HG02678 (cell line): ENCODE results near the gene GNG4.
"Not testable (repeated sequence)": the region's sequence is repeated elsewhere in the genome, so short reads cannot be mapped to it uniquely, and the experiment has no call there.

Source experiments
- ATAC-seq: cut with Tn5 transposase; IDR thresholded peaks from one replicate; pipeline ENCODE4 v1.9.1; 2021; ENCODE audit warnings: mild to moderate bottlenecking, moderate library complexity; ENCODE audit not compliant: unreplicated experiment

GNG4 gene

DNA sequence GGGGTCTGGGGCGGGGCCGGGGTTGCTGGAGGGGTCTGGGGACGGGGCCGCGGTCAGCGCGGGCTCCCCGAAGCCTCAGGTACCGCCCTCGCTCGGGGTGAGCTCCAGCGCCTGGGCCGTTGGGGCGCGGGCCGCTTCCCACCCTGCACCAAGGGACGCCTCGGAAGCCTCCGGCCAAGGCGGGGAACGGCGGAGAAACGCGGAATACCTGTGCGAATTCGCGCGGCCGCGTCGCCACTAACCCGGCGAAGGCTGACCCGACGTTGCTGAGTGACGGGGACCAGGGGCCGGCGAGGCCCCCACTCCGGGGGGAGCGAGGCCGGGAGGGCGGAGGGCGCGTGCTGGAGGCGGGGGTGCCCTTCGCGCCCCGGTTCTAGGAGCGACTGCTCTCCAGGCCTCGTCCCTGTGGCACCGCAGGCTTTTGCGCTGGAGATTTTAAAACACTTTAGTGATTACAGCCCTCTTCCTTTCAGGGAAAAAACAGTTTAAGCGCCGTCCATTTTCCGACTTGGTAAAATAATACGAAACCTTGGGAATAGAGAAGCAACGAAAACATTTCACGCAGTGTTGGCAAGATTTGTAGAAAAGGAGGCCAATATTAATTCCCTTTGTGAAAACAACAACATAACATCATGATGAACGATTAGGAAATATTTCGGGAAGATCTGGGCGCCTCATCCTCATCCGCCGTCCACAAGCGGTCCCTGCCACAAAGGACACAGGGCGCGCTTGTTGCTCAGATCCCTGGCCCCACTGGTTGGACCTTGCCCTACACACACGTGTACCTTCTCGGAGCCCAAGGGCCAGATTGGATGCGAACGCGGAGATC lies 971 bp upstream of the GNG4 start:
- ATAC-seq, result no peak

DNA sequence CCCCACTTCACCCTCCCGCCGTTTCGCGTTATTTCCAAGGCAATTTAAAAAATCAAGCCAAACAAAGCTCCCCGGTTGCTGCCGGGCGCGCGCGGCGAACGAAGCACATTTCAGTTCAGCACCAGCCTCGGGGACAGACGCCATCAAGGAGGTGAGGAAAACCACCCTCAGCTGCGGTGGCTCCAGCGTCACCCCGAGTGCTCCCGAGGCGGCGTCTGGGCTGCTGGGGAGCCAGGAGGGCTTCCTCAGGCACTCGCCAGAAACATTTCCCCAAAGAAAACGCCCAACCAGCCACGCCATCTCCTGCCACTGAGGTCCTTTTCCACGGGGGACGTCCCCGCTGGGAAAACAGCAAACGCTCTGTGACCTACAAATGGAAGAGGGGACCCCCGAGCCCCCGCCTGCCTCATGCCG lies 623 bp downstream of the GNG4 start:
- ATAC-seq, result peak; percentile 57

DNA sequence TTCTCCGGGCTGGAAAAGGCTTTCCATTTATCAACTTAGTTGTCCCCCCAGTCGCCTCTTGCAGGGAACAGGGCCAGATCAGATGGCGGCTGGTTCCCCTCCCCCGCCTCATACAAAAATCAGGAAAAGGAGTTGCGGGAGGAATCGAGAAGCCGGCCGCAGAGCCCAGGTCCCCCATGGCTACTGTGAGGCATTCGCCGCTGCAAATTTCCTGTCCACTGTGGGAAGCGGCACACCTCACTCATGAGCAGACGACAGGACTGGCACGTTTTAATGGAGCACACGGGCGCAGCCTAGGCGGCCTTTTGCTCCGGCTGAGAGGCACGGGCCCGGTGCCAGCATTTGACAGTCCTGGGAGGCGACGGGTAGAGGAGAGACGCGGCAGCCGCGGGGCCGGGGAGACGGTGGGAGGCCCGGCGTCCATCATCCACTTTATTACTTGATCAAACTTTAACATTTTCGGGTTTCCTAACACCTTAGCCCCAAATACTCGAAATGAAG lies 1.1 kb downstream of the GNG4 start:
- no peak for ATAC-seq

DNA sequence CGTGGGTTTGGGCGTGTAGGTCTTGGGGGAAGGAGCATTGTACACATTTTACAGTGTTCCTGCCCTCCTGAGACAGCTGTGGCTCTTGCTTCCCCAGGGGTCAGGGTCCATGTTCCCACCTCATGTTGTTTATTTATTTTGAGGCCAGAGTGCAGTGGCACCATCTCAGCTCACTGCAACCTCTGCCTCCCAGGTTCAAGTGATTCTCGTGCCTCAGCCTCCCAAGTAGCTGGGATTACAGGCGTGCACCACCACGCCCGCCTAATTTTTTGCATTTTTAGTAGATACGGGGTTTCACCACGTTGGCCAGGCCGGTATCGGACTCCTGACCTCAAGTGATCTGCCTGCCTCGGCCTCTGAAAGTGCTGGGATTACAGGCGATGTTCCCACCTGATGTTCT lies 2.0 kb downstream of the GNG4 start:
- ATAC-seq, result not testable (repeated sequence)

DNA sequence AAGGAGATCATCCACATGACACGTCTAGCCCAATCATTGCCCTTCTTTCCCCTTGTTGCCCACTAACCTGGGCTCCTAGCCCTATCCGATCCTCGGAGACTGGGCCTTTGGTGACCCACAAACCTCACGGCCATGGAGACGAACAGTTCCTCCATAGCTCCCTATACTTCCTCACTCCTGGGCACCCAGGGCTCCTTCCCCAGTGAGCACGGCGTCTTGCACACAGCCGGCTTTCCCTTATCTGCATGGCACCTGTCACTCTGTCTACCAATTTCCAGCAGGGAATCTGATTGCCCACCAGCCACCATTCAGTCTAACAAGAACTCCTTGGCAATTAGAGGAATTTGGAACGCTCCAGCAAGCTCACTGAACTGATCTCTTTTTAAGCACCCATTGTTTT lies 3.1 kb downstream of the GNG4 start:
- ATAC-seq, result no peak

DNA sequence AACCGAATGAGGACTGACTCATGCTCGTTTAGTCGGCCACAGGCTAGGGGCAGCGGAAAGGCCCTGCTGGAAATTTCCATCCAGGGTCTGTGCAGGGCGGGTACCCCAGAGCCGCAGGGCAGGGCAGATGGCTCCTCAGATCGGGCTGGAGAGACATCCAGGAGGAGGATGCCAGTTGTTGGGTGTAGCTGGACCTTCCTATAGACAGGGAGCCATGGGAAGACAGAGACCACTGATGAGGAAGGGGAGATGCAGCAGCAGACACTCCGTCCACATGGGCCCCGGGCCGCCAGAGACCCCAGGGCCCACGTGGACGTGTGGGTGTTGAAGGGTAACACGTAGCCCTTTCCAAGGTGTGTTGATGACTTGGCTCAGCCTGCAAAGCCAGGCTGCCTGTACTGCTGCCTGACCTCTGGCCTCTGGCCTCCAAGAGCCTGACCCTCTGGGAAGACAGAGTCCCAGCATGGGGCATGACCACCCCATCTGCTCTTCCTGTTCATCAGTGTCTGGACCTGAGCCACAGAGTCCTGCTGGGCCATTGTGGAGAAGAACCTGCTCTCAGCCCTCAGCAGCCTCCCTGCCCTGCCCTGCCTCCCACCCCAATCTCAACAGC lies 4.8 kb downstream of the GNG4 start:
- no peak for ATAC-seq

DNA sequence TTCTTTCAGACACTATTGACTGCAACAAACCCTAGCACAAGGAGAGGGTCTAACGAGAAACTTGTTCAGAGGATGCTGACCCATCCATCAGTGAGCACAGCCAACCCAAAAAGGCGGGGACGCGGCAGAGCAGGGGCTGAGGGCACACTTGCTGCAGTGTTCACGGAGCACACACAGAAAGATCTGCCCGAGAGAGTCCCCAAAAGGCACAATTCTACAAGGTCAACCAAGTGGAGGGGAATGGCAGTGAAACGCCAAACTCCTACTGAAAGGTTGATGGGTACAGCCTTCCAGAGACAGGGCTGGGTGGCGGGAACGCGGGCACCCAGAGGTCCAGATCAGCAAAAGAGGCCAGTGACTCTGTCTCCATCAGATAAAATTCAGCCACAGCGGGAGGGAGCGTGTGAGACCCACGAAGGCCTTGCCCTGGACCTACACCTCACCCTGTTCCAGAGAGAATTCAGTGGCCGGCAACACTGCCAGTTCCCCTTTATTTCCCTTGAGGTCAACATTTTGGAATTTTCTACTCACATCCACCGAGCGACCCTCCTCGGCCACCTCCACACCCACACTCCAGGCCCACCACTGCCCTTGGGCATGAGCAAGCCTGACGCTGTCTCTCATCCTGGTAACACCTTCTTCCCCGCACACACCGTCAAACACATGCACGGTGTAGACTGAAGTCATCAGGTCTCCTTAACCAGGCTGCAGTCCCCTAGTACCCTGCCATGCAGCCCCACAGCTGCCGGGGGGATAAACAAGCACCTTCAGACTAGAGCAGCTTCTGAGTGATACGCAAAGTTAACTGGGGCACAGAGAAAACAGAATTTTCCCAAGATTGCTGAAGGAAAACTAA lies 5.5 kb downstream of the GNG4 start:
- ATAC-seq, result no peak

DNA sequence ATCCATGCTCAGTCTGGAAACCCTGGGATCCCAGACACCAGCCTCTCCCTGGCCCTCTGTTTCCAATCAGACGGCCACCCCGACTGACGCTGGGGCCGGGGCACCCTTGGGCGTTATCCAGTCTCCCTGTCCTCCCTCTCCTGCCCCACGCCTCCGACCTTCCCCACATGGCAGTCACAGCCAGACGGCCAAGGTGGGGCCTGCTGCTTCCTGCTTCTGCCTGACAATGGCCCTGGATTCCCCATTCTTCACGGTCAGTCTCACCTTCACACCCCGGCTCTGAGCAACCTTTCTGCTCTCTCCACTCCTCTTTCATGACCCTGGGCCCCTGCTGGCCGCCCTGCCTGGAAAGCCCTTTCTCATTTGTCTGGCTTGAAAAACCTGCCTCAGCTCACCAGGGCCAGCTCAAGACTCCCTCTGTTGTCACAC lies 6.6 kb downstream of the GNG4 start:
- ATAC-seq, result no peak

DNA sequence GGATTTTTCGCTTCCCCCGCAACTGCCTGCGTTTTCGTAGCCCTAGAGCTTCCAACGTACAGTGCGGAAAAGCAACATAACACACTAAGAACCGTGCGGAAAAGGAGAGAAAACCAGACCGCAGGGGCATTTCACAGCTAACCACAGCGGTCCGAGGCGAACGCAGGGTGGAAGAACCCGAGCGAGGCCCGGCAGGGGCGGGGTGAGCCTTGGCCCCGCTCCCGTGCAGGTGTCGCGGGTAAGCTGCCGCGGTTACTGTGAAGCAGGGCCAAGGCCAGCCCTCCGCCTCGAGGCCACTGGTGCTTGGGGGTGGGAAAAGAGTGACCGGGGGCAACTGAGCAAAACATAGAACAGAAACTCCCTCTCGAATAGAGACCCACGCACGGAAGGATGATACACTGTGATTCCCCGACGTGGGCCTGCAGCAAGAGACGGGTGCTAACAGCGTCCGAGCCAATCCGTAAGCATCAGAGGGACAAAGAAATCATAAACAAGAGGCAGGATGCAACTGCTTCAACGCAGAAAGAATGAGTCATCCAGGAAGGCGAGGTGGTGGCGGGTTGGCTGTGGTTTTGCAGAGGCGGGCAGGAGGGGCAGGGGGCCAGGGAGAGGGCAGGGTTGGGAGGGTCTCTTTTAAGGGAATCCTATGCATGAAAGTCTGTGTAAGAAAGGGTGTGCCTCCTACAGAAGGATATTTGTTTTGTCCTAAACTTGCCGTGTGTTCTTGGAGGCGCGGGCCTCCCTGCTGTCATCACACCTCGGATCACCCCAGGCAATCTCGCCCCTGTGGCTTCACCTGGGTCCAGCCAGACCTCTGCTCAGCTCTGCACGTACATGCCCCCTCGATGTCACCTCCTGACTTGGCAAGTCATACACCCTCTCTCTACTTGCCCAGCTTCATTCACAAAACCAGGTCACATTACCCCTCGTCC lies 7.3 kb downstream of the GNG4 start:
- ATAC-seq, result peak; percentile 85

DNA sequence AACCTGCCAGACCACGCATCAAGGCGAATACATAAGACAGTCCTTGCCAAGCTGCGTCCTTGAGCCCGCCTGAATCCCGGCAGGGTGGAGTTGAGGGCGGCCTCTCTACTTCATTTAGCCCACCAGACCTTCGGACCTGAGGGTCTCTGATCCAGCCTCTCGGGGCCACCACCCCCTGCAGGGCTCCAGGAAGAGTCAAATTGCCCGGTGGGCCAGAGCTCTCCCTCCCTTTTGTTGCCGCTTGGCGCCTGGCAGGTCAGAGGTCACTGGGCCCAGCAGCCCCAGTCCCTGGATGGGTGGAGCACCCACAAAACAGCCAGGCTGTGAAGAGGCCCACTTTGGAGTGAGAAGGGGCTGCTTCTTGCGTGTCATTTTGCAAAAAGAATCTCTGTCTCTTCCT lies 9.0 kb downstream of the GNG4 start:
- no peak for ATAC-seq

DNA sequence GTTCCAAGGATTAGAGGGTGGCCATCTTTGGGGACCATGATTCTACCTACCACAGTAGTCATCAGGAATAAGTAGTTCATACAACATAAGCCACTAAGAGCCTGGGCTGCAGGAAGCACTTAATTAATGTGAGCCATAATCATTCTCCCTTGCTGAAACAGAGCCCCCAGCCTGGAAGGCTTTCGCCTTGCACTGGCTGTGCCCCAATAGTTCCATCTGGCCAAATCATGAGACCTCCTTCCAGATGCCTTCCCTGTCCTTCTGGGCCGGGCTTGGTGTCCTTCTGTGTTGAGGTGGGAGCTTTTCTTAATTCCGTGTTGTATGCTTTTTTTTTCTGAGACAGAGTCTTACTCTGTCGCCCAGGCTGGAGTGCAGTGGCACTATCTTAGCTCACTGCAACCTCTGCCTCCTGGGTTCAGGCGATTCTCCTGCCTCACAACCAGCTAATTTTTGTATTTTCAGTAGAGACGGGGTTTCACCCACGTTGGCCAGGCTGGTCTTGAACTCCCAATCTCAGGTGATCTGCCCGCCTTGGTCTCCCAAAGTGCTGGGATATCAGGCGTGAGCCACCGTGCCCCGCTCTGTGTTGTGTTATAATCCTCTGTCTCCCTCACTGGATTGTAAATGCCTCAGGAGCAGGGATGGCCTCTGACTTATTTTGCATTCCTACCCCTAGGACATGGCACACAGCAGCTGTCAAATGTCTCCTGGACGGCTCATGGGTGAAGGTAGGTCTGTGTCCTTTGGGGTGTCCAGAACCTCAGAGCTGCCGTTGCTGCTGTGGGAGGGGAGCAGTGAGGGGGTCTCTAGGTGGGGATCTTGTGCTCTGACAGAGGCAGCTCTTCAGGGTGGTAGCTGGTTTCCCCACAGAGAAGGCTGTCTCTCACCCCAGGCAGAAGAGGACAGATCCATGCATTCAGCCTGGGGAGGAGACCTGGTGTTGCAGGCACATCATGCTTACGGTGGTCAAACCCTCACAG lies 10.1 kb downstream of the GNG4 start:
- no peak for ATAC-seq

DNA sequence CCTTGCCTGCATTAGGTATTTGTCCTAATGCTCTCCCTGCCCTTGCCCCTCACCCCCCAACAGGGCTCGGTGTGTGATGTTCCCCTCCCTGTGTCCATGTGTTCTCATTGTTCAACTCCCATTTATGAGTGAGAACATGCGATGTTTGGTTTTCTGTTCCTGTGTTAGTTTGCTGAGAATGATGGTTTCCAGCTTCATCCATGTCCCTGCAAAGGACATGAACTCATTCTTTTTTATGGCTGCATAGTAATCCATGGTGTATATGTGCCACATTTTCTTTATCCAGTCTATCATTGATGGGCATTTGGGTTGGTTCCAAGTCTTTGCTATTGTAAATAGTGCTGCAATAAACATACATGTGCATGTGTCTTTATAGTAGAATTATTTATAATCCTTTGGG lies 11.0 kb downstream of the GNG4 start:
- not testable (repeated sequence) for ATAC-seq

DNA sequence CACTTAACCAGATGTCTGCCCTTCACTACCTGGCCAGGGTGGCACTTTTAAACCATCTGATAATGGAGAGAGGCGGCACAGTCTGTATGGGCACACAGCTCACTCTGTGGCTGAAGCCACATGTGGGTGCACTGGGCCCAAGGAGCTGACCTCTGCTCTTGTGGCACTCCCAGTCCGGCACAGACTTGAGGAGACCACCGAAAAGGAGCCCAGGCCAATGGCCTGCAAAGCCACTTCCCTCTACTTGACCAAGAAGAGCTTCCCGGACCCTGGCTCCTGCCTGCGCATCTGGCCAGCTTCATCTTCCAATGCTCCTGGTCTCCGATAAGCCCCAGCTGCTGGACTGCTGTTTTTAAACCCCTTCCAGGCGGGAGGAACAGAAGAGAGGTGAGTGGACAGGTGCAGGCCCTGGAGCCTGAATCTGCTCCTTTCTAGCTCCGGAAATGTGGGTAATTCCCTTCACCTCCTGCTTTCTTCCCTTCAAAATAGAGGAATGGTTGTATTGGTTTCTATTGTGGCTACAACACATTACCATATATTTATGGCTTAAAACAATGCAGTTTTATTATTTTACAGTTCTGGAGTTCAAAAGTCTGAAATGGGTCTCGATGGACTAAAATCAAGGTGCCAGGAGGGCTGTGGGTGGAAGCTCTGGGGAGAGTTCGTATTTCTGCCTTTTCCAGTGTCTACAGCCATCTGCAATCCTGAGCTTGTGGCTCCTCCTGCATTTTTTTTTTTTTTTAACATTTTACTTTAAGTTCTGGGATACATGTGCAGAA lies 11.6 kb downstream of the GNG4 start:
- no peak for ATAC-seq

DNA sequence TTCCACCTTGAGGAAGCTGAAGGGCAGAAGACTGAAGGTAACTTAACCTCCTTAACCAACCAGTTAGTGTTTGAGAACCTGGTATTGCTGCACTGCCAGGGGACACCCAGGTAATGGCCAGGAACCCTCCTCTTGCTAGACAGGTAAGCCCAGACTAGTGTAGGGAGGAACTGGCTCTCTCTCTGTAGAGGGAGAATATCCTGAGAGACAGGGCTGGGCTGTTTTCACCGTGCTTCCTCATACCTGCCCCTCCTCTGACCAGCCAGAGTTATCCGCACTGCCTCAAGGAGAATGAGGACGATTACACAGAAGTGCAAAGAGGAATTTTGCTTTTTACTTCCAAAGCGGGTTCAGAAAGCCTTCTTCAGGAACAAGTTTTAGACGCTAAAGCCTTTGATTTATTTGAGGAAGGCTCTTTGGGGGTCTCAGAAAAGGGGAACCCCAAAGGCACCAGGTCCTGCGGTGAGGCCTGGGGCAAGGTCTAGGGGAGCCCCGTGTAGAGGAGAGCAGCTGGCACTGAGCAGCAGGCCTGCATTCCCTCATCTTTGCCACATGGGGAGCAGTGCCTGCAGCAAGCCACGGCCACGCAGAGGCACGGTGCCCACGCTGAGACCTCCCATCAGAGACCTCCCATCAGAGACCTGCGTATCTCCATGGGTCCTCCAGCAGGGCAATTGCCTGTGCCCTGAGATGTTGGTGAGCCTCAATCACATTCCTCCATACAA lies 13.5 kb downstream of the GNG4 start:
- ATAC-seq, result no peak

DNA sequence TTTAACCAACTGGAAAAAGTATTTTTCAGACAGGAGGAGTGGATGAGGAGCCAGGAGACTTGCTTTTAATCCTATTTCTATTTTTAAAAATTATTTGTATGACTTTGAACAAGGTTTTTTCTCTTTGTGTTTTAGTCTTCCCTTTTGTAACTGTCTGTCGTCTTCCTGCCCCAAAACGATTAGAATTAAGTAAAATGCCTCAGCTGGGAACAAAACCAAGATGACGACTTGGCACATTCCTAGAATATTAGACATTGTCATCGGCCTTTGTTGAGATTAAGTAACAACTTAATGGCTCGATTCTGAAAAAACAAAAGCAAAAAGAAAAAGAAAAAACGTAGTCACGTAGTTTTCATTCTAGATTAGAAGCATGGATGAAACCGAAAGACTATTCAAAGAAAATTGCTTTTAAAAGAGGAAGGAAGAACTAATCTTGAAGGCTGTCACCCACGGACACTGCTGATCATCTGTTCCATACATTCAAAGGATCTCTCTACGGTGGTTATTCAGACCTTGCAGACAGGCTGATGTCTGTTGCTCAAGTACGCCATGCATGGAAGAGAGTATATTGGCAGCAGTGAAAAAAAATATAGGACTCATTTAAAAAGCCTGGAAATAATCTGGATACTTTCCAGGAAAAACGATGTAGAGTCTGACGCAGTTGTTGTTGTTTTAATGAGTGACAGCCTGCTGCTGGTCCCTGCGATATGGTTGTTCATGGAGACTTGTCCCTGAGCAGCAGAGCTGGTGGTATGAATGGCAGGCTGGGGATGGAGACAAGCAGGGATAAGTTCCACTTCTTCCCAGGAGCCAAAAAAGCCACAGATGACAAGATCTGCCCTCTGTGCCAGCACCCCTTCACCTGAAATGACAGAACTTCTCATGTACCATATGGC lies 16.8 kb downstream of the GNG4 start:
- peak; percentile 85 for ATAC-seq

DNA sequence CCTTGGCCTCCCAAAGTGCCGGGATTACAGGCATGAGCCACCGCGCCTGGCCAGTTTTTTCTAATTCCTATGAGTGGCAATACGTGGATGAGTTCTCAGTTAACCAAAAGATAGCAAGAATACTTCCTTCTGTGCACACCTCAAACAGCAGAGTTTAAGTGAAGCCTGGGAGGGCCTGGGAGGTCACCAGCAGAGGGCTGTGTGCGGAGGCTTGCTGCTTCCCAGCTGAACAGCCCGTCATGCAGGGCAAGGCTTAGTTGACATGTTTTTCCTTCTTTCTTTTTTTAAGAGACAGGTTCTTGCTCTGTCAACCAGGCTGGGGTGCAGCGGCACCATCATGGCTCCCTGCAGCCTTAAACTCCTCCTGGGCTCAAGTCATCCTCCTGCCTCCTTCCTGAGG lies 17.8 kb downstream of the GNG4 start:
- no peak for ATAC-seq
